Measurements from ENCODE around the gene TTC39A.
A peak's percentile ranks its signal among the peaks of the same experiment; 100 is the strongest.
"Not testable (repeated sequence)": the region's sequence is repeated elsewhere in the genome, so short reads cannot be mapped to it uniquely, and the experiment has no call there.

The TTC39A gene

GRCh38 chr1:51336711-51337110 lies 6.3 kb upstream of the TTC39A start:
- no peak for DNase-seq (ENCODE audit: low spot score)

DNA sequence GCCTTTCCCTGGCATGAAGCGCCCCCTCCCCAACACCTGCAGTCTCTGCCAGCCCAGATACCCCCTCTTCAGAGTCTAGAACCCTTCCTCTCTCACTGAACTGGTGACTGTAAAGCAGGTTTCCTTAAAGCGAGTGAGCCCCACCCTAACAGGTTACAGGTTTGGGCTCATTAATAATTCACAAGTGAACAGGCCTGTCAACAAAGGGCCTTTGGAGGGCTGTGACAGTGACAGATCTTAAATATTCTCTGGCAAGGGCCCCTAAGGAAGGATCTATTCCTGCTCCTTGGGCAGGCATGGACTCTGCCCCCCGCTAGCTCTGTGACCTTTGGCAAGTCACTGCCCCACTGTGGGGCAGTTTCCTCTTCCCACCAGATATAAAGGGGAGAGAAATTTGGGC lies 5.6 kb upstream of the TTC39A start:
- no peak for DNase-seq (ENCODE audit: low spot score)

GRCh38 chr1:51331206-51332100 lies 1.1 kb upstream of the TTC39A start:
- peak; percentile 66 for DNase-seq (ENCODE audit: low spot score)

DNA sequence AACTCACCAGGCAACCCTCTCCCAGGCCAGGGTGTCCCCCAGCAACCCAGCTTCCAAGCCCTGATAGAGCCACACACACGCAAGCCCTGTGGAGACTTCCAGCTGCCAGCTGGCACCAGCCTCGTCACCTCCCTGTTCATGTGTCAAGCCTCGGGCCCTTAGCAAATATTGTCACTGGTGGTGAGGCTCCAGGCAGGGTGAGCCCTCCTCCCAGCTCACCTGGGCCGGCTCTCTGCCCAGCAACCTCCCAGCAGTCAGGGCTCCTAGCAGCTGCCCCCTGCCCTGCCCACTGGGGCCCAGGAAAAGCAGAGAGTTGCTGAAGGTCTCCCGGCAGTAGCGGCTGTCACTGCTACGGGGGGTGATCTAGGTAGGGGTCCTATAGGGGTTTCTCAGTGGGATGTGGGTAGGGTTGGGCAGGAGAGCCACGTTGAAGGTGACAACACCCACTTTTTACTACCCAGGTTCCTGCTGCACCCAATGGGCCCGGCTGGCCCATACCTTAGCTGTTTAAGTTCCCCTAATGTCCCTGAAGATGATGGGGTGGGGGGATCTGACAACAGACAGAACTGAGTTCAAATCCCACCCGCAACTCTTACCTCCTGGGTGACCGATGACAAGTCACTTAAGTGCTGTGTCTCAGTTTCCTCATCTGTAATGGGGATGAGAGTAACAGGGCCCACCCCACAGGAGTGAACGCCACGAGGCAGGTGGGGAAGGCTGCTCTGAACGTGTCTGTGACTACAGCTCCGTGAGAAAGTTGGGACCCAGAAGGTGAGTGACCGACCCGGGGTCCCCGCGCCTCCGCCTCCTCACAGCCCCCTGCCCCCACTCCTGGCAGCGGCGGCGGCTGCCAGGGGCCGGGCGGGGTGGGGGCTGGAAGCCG lies 678 bp downstream of the TTC39A start:
- no peak for DNase-seq (ENCODE audit: low spot score)

DNA sequence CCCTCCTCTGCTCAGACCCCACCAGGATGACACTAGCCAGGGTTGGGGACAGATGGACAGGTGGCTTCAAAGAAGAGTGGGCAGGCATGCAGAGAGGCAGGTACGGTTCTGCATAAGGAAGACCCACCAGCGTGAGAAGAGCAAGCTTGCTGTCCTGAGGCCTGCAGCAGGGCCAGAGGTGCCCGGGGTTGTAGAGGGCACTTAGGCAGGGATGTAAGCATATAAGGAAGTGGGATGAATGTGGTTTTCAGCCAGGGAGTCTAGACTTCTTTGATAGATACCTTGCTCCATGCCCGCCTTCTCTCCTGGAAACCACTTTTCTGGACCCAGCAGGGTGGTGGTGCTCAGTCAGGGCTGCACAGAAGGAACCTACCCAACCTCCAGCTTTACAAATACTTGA lies 1.4 kb downstream of the TTC39A start:
- no peak for DNase-seq (ENCODE audit: low spot score)

GRCh38 chr1:51328279-51328678 lies 2.1 kb downstream of the TTC39A start:
- no peak for DNase-seq (ENCODE audit: low spot score)

- DNase-seq (ENCODE audit: low spot score): no peak
Observed at GRCh38 chr1:51327386-51327785, 3.0 kb downstream of the TTC39A start.

- no peak for DNase-seq (ENCODE audit: low spot score)
Observed at GRCh38 chr1:51326839-51327238, 3.5 kb downstream of the TTC39A start.

DNA sequence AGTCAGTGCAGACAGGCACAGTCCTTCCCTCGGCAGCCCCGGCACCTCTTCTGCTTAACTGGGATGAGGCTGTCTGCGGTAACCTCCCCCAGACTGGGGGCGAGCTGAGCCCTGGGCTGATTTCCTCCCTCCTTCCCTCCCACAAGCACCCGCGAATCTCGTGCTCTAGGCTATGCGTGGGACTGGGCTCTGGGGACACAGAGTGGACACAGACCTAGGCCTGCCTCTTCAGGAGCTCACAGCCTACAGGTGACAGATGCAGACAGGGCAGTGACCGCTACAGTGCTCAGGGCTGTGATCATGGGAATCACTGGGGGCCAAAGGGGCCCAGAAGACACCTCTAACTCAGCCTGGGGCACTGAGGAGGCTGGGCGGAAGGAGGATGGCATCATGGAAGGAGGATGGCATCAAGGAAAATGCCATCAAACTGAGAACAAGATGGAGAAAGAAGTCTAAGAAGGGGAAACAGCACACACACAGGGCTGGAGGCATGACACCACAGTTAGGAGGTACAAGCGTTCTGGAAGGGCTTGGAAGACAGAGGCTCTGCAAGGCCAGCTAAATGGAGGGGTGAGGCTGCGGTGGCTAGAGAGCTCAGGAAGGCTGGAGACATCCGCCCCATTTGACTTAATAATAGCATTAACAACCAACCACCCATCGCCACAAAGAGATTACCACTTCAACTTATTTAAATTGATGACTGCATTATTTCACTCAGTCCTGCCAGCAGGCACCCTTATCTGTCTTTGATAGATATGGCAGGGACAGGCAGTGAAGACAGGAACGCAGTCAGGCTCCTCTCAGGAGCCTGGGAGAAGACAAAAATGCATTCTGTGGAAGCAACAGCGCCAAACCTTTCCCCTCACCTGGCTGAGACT lies 4.2 kb downstream of the TTC39A start:
- no peak for DNase-seq (ENCODE audit: low spot score)

GRCh38 chr1:51325391-51325790 lies 5.0 kb downstream of the TTC39A start:
- no peak for DNase-seq (ENCODE audit: low spot score)

- DNase-seq (ENCODE audit: low spot score): not testable (repeated sequence)
Observed at GRCh38 chr1:51325011-51325385, 5.4 kb downstream of the TTC39A start.

DNA sequence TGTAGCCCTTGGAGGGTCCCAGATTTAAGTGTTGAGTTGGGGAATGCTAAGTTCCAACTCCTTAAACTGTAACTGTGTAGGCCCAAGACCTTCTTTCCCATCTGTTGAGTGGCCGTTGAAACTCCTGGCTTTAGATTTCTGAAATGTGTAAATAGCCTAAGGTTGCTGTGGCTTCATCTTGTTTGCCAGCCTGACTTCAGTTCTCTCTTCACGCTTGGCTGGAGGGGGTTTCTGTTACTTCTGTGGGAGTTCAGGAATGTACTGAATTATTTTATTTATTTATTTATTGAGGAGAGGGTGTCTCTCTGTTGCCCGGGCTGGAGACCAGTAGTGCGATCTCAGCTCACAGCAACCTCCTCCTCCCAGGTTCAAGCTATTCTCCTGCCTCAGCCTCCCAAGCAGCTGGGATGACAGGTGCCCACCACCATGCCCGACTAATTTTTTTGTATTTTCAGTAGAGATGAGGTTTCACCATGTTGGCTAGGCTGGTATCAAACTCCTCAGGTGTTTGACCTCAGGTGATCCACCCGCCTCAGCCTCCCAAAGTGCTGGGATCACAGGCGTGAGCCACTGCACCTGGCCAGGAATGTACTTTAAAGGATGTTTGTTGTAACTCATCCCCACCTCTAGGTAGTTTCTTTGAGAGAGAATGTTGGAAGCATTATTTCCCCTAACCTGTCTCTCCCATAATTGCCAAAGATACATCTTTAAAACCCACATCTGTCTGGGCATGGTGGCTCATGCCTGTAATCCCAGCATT lies 5.9 kb downstream of the TTC39A start:
- no peak for DNase-seq (ENCODE audit: low spot score)

GRCh38 chr1:51323778-51324177 lies 6.6 kb downstream of the TTC39A start:
- DNase-seq (ENCODE audit: low spot score): no peak

DNA sequence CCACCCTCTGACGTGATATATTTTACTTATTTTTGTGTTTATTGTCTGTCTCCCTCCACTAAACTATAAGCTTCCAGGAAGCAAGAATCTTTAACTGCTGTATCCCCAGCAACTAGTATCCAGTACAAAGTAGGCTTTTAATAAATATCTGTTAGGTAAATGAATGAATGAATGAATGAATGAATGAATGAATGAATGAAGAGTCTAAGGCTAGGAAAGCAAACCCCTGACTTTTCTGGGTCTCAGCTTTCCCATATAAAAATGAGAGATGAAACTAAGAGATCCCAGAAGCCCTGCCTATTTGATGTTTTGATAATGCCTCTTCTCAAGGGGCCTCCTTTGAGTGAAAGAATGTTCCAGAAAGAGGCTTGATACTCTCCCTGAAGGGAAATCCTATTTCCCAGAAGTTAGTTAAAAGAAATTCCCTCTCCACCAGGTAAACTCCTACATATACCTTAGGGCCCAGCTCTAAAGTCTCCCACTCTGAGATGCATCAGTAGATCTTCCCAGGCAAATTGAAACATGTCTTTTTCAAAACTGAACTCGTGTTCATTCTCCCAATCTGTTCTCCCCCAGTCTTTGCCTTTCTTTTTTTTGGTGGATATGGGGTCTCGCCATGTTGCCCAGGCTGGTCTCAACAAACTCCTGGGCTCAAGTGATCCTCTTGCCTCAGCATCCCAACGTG lies 7.8 kb downstream of the TTC39A start:
- no peak for DNase-seq (ENCODE audit: low spot score)

- no peak for DNase-seq (ENCODE audit: low spot score)
Observed at GRCh38 chr1:51321924-51322280, 8.5 kb downstream of the TTC39A start.

DNA sequence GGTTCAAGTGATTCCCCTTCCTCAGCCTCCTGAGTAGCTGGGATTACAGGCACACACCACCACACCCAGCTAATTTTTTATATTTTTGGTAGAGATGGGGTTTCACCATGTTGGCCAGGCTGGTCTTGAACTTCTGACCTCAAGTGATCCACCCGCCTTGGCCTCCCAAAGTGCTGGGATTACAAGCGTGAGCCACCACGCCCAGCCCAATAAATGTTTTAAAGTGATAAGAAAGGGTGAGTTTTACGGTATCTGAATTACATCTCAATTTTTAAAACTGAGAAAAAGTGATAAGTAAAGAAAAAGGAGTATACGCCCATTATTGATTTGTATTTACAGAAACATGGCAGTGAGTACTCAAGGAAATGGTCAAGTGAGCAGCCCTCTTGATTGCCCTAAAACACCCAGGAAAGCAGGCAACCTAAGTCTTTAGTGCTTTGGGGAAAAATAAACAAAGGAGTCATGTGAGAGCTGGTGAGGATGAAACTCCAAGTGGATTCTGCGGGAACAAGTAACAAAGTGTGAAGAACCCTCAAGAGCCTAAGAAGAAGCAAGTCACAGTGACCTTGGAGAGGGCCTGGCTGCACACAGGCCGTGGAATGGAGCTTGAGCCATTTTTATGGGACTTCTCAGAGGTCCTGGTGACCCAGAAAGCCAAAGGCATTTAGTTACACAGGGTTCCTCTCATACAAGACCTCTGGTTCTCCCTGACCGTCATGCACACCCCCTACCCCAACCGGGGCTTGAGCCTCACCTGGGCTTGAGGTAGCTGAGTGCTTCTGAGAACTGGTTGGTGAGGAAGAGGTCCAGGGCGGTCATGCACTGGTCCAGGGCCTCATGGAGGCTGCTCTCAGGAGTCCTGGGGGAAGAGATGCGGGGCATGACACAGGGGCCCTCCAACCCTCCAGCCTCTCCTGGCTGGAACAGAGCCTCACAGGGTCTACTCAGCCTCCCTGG lies 9.1 kb downstream of the TTC39A start:
- no peak for DNase-seq (ENCODE audit: low spot score)

- DNase-seq (ENCODE audit: low spot score): no peak
Observed at GRCh38 chr1:51317798-51318197, 12.6 kb downstream of the TTC39A start.

GRCh38 chr1:51316846-51317120 lies 13.6 kb downstream of the TTC39A start:
- no peak for DNase-seq (ENCODE audit: low spot score)

- DNase-seq (ENCODE audit: low spot score): no peak
Observed at GRCh38 chr1:51316113-51316845, 14.1 kb downstream of the TTC39A start.
